CD4-positive, alpha-beta T cell treated with Interleukin-12 subunit alpha and Interleukin-12 subunit beta, for 1 hour (primary cell): ENCODE measurements around the gene PIGR.

Source experiments
- DNase-seq: peaks from one replicate; pipeline ENCODE4 v3.0.0-alpha.2; 2020

The PIGR gene

GRCh38 chr1:206946261-206946660 is at the start of gene PIGR:
TSS of gene PIGR (minus strand) at chr1:206946466. CDS start at chr1:206940531, 5,935 bp downstream.
- DNase-seq: no peak

GRCh38 chr1:206992790-206993189 is 46.5 kb upstream of the PIGR start:
- no peak for DNase-seq

- no peak for DNase-seq
These were observed 41.6 kb upstream of the PIGR start for GRCh38 chr1:206987873-206988272.

GRCh38 chr1:206986885-206987284 is 40.6 kb upstream of the PIGR start:
- DNase-seq: no peak

GRCh38 chr1:206986402-206986801 is 40.1 kb upstream of the PIGR start:
- no peak for DNase-seq

- no peak for DNase-seq
These were observed 39.0 kb upstream of the PIGR start for GRCh38 chr1:206985162-206985749.

- DNase-seq: peak; percentile 66
These were observed 36.0 kb upstream of the PIGR start for GRCh38 chr1:206982216-206982615.

GRCh38 chr1:206979379-206980043 is 33.2 kb upstream of the PIGR start:
- peak; percentile 3 for DNase-seq

GRCh38 chr1:206978259-206978658 is 32.0 kb upstream of the PIGR start:
- no peak for DNase-seq

- no peak for DNase-seq
These were observed 29.0 kb upstream of the PIGR start for GRCh38 chr1:206975306-206975705.

- DNase-seq: no peak
These were observed 27.9 kb upstream of the PIGR start for GRCh38 chr1:206974140-206974539.

- no peak for DNase-seq
These were observed 26.5 kb upstream of the PIGR start for GRCh38 chr1:206972728-206973127.

- no peak for DNase-seq
These were observed 24.9 kb upstream of the PIGR start for GRCh38 chr1:206971029-206971655.

GRCh38 chr1:206970446-206970845 is 24.2 kb upstream of the PIGR start, which contains the start of gene FCAMR:
TSS of gene FCAMR (minus strand) at chr1:206970460. CDS start at chr1:206970125, 335 bp downstream.
- no peak for DNase-seq

- no peak for DNase-seq
These were observed 22.8 kb upstream of the PIGR start for GRCh38 chr1:206969090-206969489.

- peak; percentile 10 for DNase-seq
These were observed 21.0 kb upstream of the PIGR start for GRCh38 chr1:206967096-206967849.

GRCh38 chr1:206965781-206966180 is 19.5 kb upstream of the PIGR start:
- no peak for DNase-seq

GRCh38 chr1:206963740-206964139 is 17.5 kb upstream of the PIGR start:
- DNase-seq: no peak

- no peak for DNase-seq
These were observed 16.9 kb upstream of the PIGR start for GRCh38 chr1:206963119-206963712.

- DNase-seq: peak; percentile 4
These were observed 16.0 kb upstream of the PIGR start for GRCh38 chr1:206962272-206962671.

GRCh38 chr1:206961668-206962067 is 15.4 kb upstream of the PIGR start:
- DNase-seq: no peak

- DNase-seq: no peak
These were observed 14.6 kb upstream of the PIGR start for GRCh38 chr1:206960676-206961386.
